BE2C (cell line): ENCODE data around the gene ZNF821.
A peak's percentile ranks its signal among the peaks of the same experiment; 100 is the strongest.

Experiments used
- DNase-seq: peaks from one replicate; pipeline ENCODE4 v3.0.0-alpha.2; 2020
- H3K27me3 ChIP-seq: fragments of 250-450 bp; sonication (Bioruptor Pico); 2 replicates; pipeline ENCODE4 v1.5.1; 2020; ENCODE audit warnings: mild to moderate bottlenecking
- H3K36me3 ChIP-seq: fragments of 250-450 bp; sonication (Bioruptor Pico); 2 replicates; pipeline ENCODE4 v1.5.1; 2020; ENCODE audit warnings: mild to moderate bottlenecking
- H3K4me1 ChIP-seq: fragments of 250-450 bp; sonication (Bioruptor Pico); 2 replicates; pipeline ENCODE4 v1.5.1; 2020
- H3K4me3 ChIP-seq: 2 replicates; pipeline ENCODE4 v1.5.1; 2011; ENCODE audit warnings: low read depth, low read length
- H3K9me3 ChIP-seq: fragments of 250-450 bp; sonication (Bioruptor Pico); 2 replicates; pipeline ENCODE4 v1.5.1; 2020
- CTCF ChIP-seq: IDR thresholded peaks from 2 replicates; pipeline ENCODE4 v1.5.1; 2012; ENCODE audit warnings: mild to moderate bottlenecking, low read depth, low read length

The ZNF821 gene

GRCh38 chr16:71883168-71883848 lies 674 bp downstream of the ZNF821 start:
- Histone ChIP-seq H3K9me3 (no peaks in the 10 kb centered on the region), H3K4me1 (no peaks in the 10 kb centered on the region; the same call in 1 of the 2 replicates), H3K36me3 (peaks cover 13% of the 10 kb centered on the region), H3K4me3 (peak overlapping the region; percentile 95), H3K27me3 (no peaks in the 10 kb centered on the region)
- no peak for TF ChIP-seq CTCF
- peak; percentile 55 for DNase-seq

GRCh38 chr16:71882505-71883167 lies 1.3 kb downstream of the ZNF821 start:
- Histone ChIP-seq H3K9me3 (no peaks in the 10 kb centered on the region), H3K4me3 (peak overlapping the region; percentile 95), H3K4me1 (no peaks in the 10 kb centered on the region; the same call in 1 of the 2 replicates), H3K36me3 (peaks cover 14% of the 10 kb centered on the region), H3K27me3 (no peaks in the 10 kb centered on the region)
- peak; percentile 75 for DNase-seq
- peak; percentile 91 for TF ChIP-seq CTCF

GRCh38 chr16:71880176-71880575 lies 3.8 kb downstream of the ZNF821 start:
- H3K4me3 ChIP-seq: no peak overlapping the region
- TF ChIP-seq CTCF: no peak
- no peak for DNase-seq
- H3K4me1 ChIP-seq: no peaks in the 10 kb centered on the region; the same call in 1 of the 2 replicates
- no peaks in the 10 kb centered on the region for H3K27me3 ChIP-seq
- H3K9me3 ChIP-seq: no peaks in the 10 kb centered on the region
- H3K36me3 ChIP-seq: peaks cover 24% of the 10 kb centered on the region

GRCh38 chr16:71878911-71879310 lies 5.1 kb downstream of the ZNF821 start:
- TF ChIP-seq CTCF: no peak
- H3K9me3 ChIP-seq: no peaks in the 10 kb centered on the region
- no peaks in the 10 kb centered on the region for H3K27me3 ChIP-seq
- peaks cover 24% of the 10 kb centered on the region for H3K36me3 ChIP-seq
- H3K4me3 ChIP-seq: no peak overlapping the region
- H3K4me1 ChIP-seq: no peaks in the 10 kb centered on the region; the same call in 1 of the 2 replicates
- DNase-seq: no peak

GRCh38 chr16:71873199-71873598 lies 10.8 kb downstream of the ZNF821 start:
- no peaks in the 10 kb centered on the region for H3K27me3 ChIP-seq
- no peaks in the 10 kb centered on the region for H3K9me3 ChIP-seq
- peaks cover 14% of the 10 kb centered on the region for H3K36me3 ChIP-seq
- H3K4me3 ChIP-seq: no peak overlapping the region
- no peak for TF ChIP-seq CTCF
- H3K4me1 ChIP-seq: no peaks in the 10 kb centered on the region
- no peak for DNase-seq

GRCh38 chr16:71870818-71871217 lies 13.2 kb downstream of the ZNF821 start:
- Histone ChIP-seq H3K36me3 (peaks cover 7% of the 10 kb centered on the region), H3K4me1 (no peaks in the 10 kb centered on the region), H3K27me3 (no peaks in the 10 kb centered on the region), H3K9me3 (no peaks in the 10 kb centered on the region), H3K4me3 (no peak overlapping the region)
- TF ChIP-seq CTCF: no peak
- no peak for DNase-seq
